Endometrium (tissue), 2 donors: Measurements from ENCODE around the gene TMEM238L.

Experiments
- FAIRE-seq: peaks from 2 replicates; lab custom pipeline; 2012; peaks lifted over from hg19 to GRCh38; lab: Jason Lieb, UNC
- donor health status: control.
- donor health status: control.

The TMEM238L gene

DNA sequence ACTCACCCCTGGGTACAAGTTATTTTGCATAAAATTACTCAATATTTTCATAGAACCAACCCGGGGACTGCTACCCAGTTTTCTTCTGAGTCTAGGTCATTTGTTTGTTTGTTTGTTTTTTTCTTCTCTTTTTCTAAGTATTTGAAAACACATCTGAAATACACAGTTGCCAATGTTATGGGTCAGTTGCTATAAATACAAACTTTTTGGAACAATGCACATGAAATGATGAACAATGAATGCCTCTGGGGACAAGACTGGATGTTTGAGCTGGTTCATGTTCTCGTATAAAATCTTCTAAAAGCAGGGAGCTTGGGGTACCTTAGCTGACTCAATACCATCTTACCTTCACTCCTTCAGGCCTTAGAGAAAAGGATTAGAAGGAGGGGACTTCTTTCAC, 30.5 kb downstream of the TMEM238L start:
- no peak for FAIRE-seq

DNA sequence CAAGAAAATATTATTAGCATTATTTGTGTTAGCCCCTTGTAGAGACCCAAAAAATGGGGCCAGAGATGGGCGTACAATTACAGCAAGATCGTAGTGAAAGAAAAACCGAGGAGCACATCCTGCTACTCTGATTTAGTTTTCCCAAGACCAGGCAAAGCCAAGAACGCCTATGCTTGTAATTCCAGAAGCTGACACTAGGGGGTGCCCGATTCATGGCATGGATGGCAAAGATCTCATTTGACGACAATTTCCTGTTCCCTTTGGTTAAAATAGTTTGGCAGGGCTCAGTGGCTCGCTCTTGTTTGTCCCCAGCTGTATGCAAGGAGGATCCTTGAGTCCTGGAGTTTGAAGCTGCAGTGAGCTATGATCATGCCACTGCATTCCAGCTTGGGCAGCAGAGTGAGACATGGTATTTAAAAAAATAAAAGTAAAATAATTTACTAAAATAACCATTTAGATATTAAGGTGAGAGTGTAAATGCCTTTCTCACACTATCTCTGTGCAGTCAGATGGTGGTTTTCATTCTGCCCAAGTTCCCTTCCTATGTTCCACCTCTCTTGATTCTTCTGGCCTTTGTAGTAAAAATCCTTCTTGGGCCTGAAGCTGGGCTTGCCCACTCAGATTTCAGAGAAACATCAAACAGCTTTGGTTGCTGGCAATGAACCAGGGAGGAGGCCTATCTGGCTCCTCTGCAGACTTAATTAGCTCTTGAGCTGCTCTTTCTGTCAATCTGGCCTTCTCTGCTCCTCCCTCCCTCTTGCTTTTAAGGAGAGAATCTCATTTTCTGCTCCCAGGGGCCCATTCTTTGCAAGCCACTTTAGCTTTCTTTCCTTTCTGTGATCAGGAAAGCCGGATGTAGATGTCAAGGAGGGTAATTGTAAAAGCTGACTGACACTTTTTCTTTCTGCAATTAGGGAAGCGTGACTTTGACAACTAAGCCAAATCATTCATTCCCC, 31.2 kb downstream of the TMEM238L start:
- no peak for FAIRE-seq

DNA sequence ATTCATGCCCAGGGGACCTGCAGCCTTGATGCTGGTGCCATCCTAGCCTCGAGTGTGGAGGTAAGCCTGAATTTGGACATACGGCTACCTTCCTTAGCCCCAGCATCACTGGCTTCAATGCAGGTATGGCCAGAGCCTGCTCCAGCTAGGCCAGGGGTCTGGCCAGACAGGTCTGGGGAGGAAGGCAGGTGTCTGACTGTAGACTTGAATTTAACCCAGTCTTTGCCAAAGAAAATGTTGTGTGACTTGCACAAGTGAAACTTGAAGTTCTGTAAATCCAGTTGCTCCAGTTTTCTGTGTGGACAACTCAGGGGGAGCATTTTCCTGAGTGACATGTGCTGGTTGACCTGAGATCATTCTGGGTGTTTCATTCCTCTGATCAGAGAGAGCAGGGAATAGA, 32.8 kb downstream of the TMEM238L start:
- no peak for FAIRE-seq

DNA sequence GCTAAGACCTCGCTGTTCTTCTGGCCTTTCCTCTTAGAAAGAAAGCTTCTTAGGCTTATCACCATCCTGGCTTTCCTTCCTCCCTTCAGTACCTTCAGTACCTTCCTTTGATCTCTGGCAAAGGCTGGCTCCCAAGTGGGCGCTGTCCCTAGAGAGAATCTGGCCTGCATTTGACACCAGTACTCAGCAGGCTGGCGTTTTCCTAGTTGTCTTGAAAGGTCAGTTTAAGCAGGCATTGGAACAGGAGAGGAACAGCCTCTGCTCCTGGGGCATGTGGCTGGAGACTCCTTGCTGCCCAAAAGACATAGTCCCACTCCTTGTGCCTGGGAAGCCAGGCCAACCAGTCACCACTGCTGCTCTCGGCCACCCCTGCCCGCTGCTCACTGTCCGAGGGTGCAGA, 34.1 kb downstream of the TMEM238L start:
- no peak for FAIRE-seq

DNA sequence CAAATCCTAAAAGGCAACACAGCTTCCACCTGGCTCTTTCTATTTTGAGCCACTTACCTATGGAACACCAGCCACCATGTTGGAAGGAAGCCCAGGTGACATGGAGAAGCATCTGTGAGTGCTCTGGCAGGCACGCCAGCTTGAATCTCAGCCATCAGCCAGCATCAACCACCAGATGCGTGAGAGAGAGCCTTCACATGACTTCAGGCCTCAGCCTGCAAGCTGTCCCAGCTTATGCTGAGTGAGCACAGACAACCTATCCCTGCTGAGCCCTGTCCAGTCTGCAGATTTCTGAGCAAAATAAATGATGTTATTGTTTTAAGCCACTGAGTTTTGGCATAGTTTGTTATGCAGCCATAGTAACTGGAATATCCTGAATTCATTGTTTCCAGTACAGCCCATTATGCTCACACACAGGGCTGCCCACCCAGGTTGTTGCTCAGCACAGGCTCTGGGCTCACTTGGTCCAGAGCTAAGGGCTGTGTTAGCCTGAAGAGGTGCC, 35.1 kb downstream of the TMEM238L start:
- FAIRE-seq = no peak

DNA sequence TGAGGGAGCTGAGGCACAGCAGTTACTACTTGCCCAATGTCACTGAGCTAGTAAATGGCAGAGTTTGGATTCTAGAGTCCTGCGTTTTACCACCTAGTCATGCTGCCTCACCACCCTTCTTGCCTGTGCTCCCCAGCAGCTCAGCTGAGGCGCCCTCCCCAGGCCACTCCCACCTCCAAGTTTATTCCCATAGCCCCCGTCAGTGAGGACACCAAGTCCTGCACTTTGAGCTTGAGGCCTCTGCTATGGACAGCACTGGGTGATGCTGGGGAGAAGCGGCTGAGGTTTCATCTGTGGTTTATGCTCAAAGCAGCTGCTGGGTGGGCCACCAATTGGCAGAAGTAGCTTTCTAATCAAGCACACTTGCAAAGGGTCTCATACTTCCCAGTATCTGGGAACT, 36.7 kb downstream of the TMEM238L start:
- FAIRE-seq = no peak

DNA sequence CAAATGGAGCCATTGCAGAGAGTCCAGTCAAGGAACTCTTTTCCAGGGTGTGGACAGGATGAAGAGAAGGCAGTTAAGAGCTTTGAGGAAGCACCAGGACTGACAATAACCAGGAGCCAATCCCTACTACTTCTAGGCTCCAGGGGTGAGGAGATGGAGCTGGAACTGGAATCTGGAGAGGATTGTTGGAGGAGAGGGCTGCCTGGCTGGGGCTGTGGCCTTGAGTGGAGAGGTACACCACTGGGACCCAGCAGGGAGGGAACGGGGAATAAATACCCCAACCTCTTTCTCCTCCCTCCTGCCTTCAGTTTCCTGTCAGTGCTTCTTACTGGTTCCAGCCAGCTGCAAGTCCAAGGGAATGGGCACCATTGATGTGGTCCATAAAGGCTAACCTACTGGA, 41.9 kb downstream of the TMEM238L start:
- no peak for FAIRE-seq

DNA sequence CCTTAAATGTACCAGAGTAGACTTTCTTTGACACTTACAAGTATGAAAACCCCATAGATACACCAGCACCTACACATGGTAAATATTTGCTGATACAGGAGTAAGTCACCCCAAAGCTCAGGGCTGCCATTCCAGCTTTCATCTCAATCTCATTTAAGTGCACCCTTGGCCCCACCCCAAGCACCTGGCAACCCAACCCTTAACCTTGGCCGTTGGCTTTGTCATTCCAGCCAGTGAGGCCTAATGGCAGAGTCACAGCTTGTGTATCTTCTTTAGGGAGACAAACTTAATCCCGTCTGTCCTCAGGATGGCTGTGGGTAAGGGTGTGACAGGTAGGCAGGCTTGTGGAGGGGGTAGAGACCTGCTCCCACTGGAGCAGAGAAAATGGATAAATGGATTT, 42.6 kb downstream of the TMEM238L start:
- FAIRE-seq = no peak

DNA sequence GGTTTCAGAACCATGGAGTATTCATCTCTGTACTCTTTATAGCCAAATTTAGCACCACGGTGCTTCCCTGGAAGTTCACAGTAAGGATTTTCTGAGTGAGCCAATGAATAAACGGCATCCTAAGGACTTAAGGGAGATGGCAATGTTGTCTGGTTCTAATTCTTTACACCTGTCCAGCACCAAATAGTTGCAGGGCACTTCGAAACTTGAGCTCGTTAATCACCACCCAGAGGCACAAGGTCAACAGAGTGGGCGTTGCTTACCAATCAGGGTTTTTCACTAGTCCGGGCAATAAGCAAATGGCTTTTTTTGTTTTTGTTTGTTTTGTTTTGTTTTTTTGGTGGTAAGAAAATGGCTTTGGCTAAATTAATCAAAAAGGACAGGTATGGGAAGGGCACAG, 45.8 kb downstream of the TMEM238L start:
- FAIRE-seq = no peak

DNA sequence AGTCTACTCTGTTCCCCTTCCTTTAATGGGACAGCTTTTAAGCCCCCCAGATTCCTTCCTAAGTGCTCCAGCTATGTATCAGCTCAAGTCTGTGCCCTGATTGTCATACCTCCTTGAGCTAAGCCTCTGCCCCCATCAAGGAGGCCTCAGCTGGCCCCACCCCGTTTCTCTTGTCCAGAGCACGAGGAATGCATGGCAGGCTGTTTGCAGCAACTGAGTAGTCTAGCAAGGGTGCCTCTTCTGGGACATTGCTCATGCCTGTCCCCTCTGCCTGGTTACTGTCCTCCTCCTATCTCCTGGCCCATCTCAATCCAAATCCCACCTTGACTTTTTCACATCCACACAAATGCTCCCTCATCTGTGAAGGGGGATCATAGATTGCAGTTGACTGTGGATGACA, 46.3 kb downstream of the TMEM238L start:
- no peak for FAIRE-seq

DNA sequence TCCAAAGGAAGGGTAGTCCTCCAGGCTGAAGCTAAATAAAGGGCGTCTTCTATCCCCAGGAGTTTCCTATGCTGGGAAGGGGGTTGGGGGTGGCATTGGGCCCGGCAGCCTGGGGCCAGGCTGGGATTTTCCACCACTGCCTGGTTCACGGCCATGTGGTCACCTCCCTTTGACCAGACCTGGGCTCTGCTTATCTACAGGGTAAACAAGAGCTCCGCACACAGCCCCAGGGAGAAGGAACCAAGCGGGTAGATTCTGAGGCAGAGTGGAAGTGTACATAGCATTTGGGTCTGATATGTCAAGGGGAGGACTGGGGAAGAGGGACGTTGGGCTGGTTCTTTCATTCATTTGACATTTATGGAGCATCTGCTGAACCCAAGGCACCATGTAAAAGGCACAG, 46.8 kb downstream of the TMEM238L start:
- FAIRE-seq = no peak

DNA sequence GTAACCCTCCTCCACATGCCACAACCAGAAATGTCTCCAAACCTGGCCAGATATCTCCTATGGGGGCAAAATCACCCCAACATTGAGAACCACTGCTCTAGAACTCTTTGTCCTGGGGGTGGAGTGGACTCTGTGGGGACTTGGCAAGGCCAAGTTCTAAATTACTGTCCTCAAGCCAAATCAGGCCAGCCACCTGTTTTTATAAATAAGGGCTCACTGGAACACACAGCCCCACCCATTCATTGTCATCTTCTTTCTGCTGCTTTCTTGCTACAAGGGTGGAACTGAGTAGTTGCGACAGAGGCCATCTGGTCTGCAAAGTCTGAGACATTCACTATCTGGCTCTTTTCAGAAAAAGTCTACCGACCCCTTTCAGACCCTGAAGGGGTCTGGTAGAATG, 47.3 kb downstream of the TMEM238L start:
- FAIRE-seq = no peak

DNA sequence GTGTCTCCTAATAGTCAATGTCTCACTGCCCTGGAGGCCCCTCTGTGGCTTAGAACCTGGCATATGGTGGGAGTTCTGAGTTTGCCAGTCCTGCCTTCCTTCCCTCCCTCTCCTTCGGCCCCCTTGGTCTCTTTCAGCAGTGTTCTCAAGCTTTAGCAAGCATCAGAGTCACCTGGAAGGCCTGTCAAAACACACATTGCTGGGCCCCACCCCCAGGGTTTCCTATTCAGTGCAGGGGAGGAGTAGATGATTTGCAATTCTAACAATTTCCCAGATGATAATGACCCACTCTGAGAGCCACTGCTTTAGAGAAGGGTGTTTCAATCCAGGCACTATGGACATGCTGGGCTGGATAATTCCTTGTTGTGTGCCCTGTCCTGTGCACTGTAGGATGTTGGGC, 47.7 kb downstream of the TMEM238L start:
- no peak for FAIRE-seq

DNA sequence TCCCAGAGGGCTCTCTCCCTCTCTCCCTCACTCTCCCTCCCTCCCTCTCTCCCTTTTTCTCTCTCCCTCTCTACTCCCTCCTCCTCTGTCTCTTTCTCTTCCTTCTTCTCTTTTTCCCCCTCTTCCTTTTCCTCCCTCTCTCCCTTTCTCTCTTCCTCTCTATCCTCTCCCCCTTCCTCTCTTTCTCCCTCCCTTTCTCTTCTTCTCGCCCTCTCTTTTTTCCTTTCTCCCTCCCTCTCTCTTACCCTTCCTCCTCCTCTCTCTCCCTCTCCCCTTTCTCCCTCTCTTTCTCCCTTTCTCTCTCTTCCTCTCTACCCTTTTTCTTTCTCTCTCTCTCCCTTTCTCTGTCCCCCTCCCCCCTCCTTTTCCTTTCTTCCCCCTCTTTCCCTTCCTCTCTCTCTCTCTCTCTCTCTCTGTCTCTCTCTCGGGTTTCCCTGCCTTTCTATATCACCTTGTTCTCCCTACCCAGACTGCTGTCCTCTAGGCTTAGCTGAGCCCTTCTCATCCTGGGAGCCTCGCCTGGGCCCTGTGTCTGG, 48.2 kb downstream of the TMEM238L start:
- FAIRE-seq = no peak

DNA sequence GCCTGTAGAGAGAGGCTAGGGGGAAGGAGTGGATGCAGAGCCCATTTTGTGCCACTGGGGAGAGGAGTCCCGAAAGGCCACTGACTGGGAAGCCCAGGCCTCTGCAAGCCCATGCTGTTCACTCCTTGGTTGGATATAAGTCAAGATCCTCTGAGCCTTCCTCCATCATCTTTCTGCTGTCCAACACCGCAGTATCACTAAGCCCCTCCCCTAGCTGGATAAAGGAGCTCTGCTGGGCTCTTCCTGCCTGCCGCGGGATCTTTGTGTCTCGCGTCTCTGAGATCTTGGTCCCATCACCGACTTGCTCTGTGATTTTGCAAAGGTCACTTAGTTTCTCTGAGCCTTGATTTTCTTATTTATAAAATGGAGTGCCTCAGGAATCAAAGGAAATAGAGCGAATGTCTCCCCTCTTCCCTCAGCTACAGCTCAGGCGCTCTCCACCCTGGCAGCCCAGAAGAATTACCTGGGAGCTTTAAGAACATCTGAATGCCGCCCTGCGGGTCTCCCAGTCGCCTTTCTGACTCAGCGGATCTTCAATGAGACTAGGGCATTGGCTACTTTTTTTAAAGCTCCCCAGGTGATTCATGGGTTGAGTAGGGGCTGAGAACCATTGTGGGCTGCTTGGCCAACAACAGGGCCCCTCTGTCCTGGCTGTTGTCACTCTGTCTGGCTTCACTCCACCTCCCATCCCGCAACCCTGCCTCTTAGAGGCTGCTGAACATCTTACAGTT, 48.9 kb downstream of the TMEM238L start:
- FAIRE-seq = no peak

DNA sequence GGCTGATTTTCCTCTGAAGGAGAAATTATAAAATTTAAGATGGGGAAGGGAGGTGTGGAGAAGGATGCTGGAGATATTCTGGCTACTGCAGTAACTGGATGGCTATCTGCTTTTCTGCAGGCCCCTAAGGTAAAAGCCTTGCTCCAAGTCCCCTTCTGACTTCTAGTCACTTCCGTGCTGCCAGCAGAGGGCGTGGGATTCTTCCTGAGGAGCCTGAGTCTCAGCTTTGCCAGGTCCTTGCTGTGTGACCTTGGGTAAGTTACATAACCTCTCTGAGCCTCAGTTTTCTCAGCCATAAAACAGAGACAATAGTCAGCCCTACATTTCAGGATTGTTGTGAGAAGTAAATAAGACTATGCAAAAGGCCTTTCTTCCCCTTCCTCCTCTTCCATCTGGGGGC, 49.8 kb downstream of the TMEM238L start:
- FAIRE-seq = no peak

DNA sequence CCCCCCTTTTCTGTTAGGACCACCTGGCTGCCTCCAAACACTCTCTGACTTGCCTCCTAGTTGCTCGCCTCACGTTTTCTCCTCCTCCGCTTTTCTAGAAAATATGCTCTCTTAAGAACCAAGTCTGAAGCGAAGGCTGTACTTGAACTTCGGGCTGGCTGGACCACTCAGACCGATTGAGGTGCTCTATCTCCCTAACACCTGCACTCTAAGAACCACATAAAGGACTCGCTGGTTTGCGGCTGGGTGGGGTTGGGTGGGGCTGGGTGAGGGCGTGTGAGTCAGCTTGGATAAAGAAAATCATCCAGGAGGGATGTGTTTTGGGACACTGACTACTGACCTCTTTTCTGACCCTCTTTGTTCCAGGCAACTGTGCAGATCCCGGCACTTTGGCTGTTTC, 51.2 kb downstream of the TMEM238L start:
- no peak for FAIRE-seq

DNA sequence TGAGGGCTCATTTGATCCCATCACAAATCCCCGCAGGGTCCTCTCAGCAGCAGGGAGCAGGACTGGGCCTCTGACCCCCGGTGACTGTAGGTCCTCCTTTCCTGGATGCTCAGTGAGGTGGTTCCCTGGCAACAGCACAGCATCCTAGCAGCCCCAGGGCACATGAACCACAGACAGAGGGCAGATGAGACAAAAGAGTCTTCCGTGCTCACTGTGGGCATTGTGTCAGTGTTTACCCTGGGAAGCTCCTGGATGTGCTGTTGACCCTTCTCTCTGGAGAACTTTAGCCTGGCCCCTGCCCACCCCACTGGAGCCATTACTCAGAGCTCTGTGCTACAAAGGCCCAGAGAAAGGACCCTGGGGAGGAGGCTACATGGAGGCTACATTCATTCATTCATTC, 52.3 kb downstream of the TMEM238L start:
- no peak for FAIRE-seq

DNA sequence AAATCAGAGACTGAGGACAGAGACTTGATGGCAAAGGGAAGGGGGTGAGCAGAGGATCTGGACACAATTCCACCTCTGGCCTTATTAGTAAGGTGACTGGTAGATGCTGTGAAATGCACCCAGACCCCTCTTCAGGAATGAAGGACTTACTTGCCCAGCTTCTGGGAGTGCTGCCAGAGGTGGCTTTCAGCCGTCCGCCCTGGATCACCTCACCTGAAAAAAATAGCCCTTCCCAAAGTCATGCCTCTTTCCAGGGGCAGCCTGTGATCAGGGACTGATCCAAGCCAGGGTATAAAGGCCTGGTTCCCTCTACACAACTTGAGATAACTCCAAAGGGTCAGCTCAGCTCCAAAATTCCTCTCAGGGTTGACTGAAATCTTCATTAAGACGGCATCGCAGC, 53.7 kb downstream of the TMEM238L start:
- FAIRE-seq = no peak

DNA sequence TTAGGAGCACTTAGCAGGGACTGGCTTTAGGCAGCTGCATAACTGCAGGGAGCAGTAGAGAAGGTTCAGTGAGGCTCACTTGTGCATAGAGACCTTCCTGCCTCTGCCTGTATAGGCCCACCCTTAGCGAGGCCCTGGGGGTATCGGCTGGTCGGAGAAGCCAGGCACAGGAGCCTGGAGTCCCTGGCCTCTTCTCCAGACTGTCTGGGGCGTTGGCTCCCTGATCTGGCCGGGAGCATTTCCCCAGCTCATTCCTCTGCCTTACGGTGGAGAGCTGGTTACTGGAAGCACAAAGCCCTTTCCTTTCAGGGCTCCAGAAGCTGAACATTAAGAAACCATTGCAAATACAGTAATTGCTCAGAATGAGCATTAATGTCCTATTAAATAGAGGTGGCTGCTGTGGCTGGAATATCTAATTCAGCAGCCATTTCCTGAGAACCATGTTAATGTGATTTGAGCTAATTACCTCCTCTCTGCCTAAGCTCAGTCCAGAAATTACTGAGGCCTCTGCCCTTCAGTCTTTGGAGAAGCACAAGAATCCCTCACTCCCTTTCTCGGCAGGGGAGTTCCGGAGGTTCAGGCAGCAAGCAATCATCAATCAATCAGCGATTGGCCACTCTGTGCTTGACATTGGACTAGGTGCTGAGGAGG, 55.2 kb downstream of the TMEM238L start:
- no peak for FAIRE-seq

DNA sequence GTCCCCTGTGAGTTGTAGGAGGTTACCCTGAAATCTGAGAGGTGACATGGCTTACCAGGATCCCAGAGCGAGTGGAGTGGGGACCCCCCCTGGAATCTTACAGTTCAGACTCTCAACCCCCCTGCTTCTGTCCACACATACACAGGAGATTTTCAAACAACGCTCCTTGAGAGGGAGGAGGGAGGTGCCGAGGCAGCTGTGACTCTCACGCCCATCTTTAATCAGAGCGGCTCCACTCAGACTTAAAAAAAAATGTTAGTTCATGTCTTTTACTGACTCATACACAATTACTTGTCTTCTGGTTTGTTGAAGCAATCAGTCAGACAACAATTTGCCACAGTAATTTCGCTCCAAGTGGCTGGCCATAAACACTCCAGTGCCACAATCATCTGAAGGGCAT, 58.7 kb downstream of the TMEM238L start:
- FAIRE-seq = no peak
